Measurements from ENCODE around the gene CASZ1. TPM values are rescaled to one million over a fixed set of nuclear protein-coding genes. Genes with fewer than 3 reads are reported as not detected.

The CASZ1 gene
- total and polyA plus RNA-seq, 2 experiments from 2014 or later, result 3.6 to 6.9 TPM

GRCh38 chr1:10594595-10595223, 201.7 kb downstream of the CASZ1 start:
- Histone ChIP-seq H3K36me3 (replicated peaks; ENCODE audit: insufficient read depth, low read depth) (no peaks in the 10 kb centered on the region), H3K79me2 (peaks cover 11% of the 10 kb centered on the region), H2AFZ (no peak overlapping the region), H3K27ac (no peak overlapping the region), H3K9me2 (replicated peaks; ENCODE audit: insufficient read depth) (no peaks in the 10 kb centered on the region), H3K9me3 (ENCODE audit: low read depth) (no peaks in the 10 kb centered on the region), H3K27me3 (no peaks in the 10 kb centered on the region), H3K4me1 (ENCODE audit: insufficient read depth) (peaks cover 58% of the 10 kb centered on the region), H3K4me3 (no peak overlapping the region), H3K4me2 (no peak overlapping the region), H4K20me1 (ENCODE audit: insufficient read depth, poor library complexity, severe bottlenecking) (peaks cover 2% of the 10 kb centered on the region)
- TF ChIP-seq EZH2 (IDR thresholded peaks at IDR 0.05; ENCODE audit: borderline replicate concordance) (no peak), EZH2phosphoT487 (IDR thresholded peaks at IDR 0.05; ENCODE audit: low read depth, severe bottlenecking, unreplicated experiment) (no peak)
- TF ChIP-seq, protein P1, sequence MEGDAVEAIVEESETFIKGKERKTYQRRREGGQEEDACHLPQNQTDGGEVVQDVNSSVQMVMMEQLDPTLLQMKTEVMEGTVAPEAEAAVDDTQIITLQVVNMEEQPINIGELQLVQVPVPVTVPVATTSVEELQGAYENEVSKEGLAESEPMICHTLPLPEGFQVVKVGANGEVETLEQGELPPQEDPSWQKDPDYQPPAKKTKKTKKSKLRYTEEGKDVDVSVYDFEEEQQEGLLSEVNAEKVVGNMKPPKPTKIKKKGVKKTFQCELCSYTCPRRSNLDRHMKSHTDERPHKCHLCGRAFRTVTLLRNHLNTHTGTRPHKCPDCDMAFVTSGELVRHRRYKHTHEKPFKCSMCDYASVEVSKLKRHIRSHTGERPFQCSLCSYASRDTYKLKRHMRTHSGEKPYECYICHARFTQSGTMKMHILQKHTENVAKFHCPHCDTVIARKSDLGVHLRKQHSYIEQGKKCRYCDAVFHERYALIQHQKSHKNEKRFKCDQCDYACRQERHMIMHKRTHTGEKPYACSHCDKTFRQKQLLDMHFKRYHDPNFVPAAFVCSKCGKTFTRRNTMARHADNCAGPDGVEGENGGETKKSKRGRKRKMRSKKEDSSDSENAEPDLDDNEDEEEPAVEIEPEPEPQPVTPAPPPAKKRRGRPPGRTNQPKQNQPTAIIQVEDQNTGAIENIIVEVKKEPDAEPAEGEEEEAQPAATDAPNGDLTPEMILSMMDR (IDR thresholded peaks at IDR 0.05; ENCODE audit: poor library complexity), result no peak
- DNase-seq (ENCODE audit: low spot score), result no peak
- WGBS (ENCODE audit: low lambda C conversion rate, missing lambda C conversion rate), result 70% methylated on average over 9 of the region's 9 CpGs

DNA sequence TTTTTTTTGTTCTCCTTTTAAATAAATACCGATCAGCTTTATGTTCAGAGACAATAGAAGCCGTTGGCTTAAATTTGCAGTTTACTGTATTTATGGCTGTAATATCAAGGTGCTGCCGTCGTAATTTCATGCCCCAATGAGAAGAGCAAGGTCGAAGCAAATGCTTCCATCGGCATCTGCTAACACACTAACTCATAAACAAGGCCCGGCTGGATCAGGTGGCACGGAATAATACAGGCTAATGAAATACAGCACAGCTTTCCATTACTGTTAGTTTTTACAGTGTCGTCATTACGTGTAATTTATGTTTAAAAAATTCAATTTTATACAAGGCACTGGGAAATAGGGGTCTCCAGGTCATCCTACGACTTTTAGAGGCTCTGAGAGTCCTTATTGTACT, 202.7 kb downstream of the CASZ1 start:
- H3K27me3 ChIP-seq, result no peaks in the 10 kb centered on the region
- no peaks in the 10 kb centered on the region for H3K9me2 ChIP-seq (replicated peaks; ENCODE audit: insufficient read depth)
- H3K4me3 ChIP-seq, result no peak overlapping the region
- no peaks in the 10 kb centered on the region for H3K9me3 ChIP-seq (ENCODE audit: low read depth)
- no peak for DNase-seq (ENCODE audit: low spot score)
- 86% methylated on average over 11 of the region's 11 CpGs for WGBS (ENCODE audit: low lambda C conversion rate, missing lambda C conversion rate)
- peaks cover 11% of the 10 kb centered on the region for H3K79me2 ChIP-seq
- no peaks in the 10 kb centered on the region for H3K36me3 ChIP-seq (replicated peaks; ENCODE audit: insufficient read depth, low read depth)
- H2AFZ ChIP-seq, result no peak overlapping the region
- no peak overlapping the region for H3K27ac ChIP-seq
- no peak for TF ChIP-seq EZH2 (IDR thresholded peaks at IDR 0.05; ENCODE audit: borderline replicate concordance)
- TF ChIP-seq, protein P1 (IDR thresholded peaks at IDR 0.05; ENCODE audit: poor library complexity), result no peak
- no peak for TF ChIP-seq EZH2phosphoT487 (IDR thresholded peaks at IDR 0.05; ENCODE audit: low read depth, severe bottlenecking, unreplicated experiment)
- peaks cover 2% of the 10 kb centered on the region for H4K20me1 ChIP-seq (ENCODE audit: insufficient read depth, poor library complexity, severe bottlenecking)
- peaks cover 52% of the 10 kb centered on the region for H3K4me1 ChIP-seq (ENCODE audit: insufficient read depth)
- no peak overlapping the region for H3K4me2 ChIP-seq

DNA sequence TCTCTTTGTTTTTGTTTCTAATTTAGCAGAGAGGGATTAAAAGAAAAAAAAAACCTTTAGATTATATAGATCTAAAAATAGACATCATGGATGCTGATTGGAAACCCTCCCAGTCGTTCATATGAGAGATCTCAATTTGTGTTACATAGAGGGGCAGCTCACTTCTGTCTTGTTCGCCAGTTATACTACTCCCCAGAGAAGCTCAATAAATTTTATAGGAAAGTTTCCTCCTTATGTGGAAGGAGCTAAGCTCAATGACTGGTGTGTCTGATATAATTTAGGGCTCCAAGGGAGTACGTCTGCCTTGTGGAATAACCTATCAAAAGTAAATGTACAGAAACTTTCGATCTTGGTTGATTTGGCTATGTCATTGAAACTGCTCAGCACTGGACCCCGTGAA, 204.1 kb downstream of the CASZ1 start:
- Histone ChIP-seq H3K9me2 (replicated peaks; ENCODE audit: insufficient read depth) (no peaks in the 10 kb centered on the region), H3K36me3 (replicated peaks; ENCODE audit: insufficient read depth, low read depth) (no peaks in the 10 kb centered on the region), H3K4me1 (ENCODE audit: insufficient read depth) (peaks cover 38% of the 10 kb centered on the region), H3K4me2 (no peak overlapping the region), H3K27ac (peak overlapping the region; percentile 7), H3K9me3 (ENCODE audit: low read depth) (no peaks in the 10 kb centered on the region), H3K79me2 (peaks cover 12% of the 10 kb centered on the region), H2AFZ (no peak overlapping the region), H3K27me3 (no peaks in the 10 kb centered on the region), H3K4me3 (no peak overlapping the region), H4K20me1 (ENCODE audit: insufficient read depth, poor library complexity, severe bottlenecking) (peaks cover 2% of the 10 kb centered on the region)
- TF ChIP-seq, protein P1 (IDR thresholded peaks at IDR 0.05; ENCODE audit: poor library complexity), result no peak
- TF ChIP-seq EZH2 (IDR thresholded peaks at IDR 0.05; ENCODE audit: borderline replicate concordance) (no peak), EZH2phosphoT487 (IDR thresholded peaks at IDR 0.05; ENCODE audit: low read depth, severe bottlenecking, unreplicated experiment) (no peak)
- DNase-seq (ENCODE audit: low spot score), result no peak
- WGBS (ENCODE audit: low lambda C conversion rate, missing lambda C conversion rate), result 62% methylated on average over 5 of the region's 5 CpGs

All from hepatocyte (in vitro differentiated cells).